ENCODE measurements around the gene RCL1.
"Not testable (repeated sequence)": the region's sequence is repeated elsewhere in the genome, so short reads cannot be mapped to it uniquely, and the experiment has no call there.

The RCL1 gene

GRCh38 chr9:4891674-4892073 is 98.9 kb downstream of the RCL1 start:
- no peak for TF ChIP-seq CTCF (conservative IDR thresholded peaks at IDR 0.05)
- no peak overlapping the region for H3K27ac ChIP-seq

GRCh38 chr9:4892501-4893194 is 99.9 kb downstream of the RCL1 start:
- no peak overlapping the region for H3K27ac ChIP-seq
- no peak for TF ChIP-seq CTCF (conservative IDR thresholded peaks at IDR 0.05)

GRCh38 chr9:4894076-4894475 is 101.3 kb downstream of the RCL1 start:
- no peak for TF ChIP-seq CTCF (conservative IDR thresholded peaks at IDR 0.05)
- no peak overlapping the region for H3K27ac ChIP-seq

GRCh38 chr9:4899853-4900252 is 107.1 kb downstream of the RCL1 start:
- H3K27ac ChIP-seq, result not testable (repeated sequence)

- not testable (repeated sequence) for H3K27ac ChIP-seq
Measured at GRCh38 chr9:4901401-4902134, 108.8 kb downstream of the RCL1 start.

GRCh38 chr9:4902135-4902475 is 109.4 kb downstream of the RCL1 start:
- no peak for TF ChIP-seq CTCF (conservative IDR thresholded peaks at IDR 0.05)
- H3K27ac ChIP-seq, result no peak overlapping the region

- TF ChIP-seq CTCF (conservative IDR thresholded peaks at IDR 0.05), result no peak
- H3K27ac ChIP-seq, result no peak overlapping the region
Measured at GRCh38 chr9:4904322-4905134, 111.8 kb downstream of the RCL1 start.

- no peak overlapping the region for H3K27ac ChIP-seq
Measured at GRCh38 chr9:4905135-4905490, 112.4 kb downstream of the RCL1 start.

More at GRCh38 chr9:4905135-4905490, 112.4 kb downstream of the RCL1 start:
- no peak for TF ChIP-seq CTCF (conservative IDR thresholded peaks at IDR 0.05)

All from VCaP (cell line).